GM23248 (cell line): ENCODE measurements around the gene PUM1.

Source experiments
- EZH2 ChIP-seq: fragments of 200-600 bp; sonication (generic); IDR thresholded peaks from 2 replicates; pipeline ENCODE4 v1.6.1; 2018; ENCODE audit warnings: antibody characterized with exemption, mild to moderate bottlenecking; ENCODE audit not compliant: insufficient read depth, poor library complexity, severe bottlenecking
- EZH2phosphoT487 ChIP-seq: fragments of 200-600 bp; sonication (generic); IDR thresholded peaks from 2 replicates; pipeline ENCODE4 v1.6.1; 2018; ENCODE audit warnings: antibody characterized with exemption, moderate library complexity, mild to moderate bottlenecking, low read depth; ENCODE audit not compliant: insufficient read depth

- TF ChIP-seq EZH2 (no peak), EZH2phosphoT487 (no peak)
Observed at GRCh38 chr1:30928171-30928570, 137.3 kb downstream of the PUM1 start.
